Esophagus muscularis mucosa (tissue), 4 donors: ENCODE measurements around the gene C11orf21. TPM values are rescaled to one million over a fixed set of nuclear protein-coding genes. Genes with fewer than 3 reads are reported as not detected.

ENCODE experiments used
- DNase-seq: peaks from one replicate; pipeline ENCODE4 v3.0.0-alpha.2; 2017; ENCODE audit errors: extremely low spot score
- H3K27ac ChIP-seq, 4 donors: fragments of 200-600 bp; sonication (generic); replicated peaks in 1 of 4; 1 replicate in 3 of 4; 2 replicates in 1 of 4; pipeline ENCODE4 v1.5.1; 2016 to 2019; ENCODE audit warnings: mild to moderate bottlenecking in 1 of 4
- H3K27me3 ChIP-seq, 4 donors: fragments of 200-600 bp; sonication (generic); one replicate each; pipeline versions ENCODE4 v1.5.1 to v1.6.0; 2016 to 2019
- H3K36me3 ChIP-seq, 4 donors: fragments of 200-600 bp; sonication (generic); one replicate each; pipeline ENCODE4 v1.5.1; 2016 to 2019
- H3K4me1 ChIP-seq, 4 donors: fragments of 200-600 bp; sonication (generic); one replicate each; pipeline ENCODE4 v1.5.1; 2016 to 2019
- H3K4me3 ChIP-seq, 4 donors: fragments of 200-600 bp; sonication (generic); 1 replicate in 2 of 4; 2 replicates in 2 of 4; pipeline ENCODE4 v1.5.1; 2016 to 2019; ENCODE audit warnings: mild to moderate bottlenecking in 4 of 4, moderate library complexity in 1 of 4
- H3K9me3 ChIP-seq, 4 donors: fragments of 200-600 bp; sonication (generic); 1 replicate in 3 of 4; 2 replicates in 1 of 4; pipeline ENCODE4 v1.5.1; 2016 to 2019
- EP300 ChIP-seq: sonication (generic); formaldehyde crosslinking; IDR thresholded peaks from one replicate; pipeline ENCODE4 v1.6.1; 2017; ENCODE audit warnings: antibody characterized with exemption
- POLR2A ChIP-seq: fragments of 450-650 bp; IDR thresholded peaks from one replicate; pipeline ENCODE4 v1.6.1; 2017; ENCODE audit warnings: antibody characterized with exemption, moderate library complexity, mild to moderate bottlenecking, low read depth
- POLR2AphosphoS5 ChIP-seq, 2 donors: sonication (generic); formaldehyde crosslinking; IDR thresholded peaks; one replicate each; pipeline ENCODE4 v1.6.1; 2017; ENCODE audit warnings: antibody characterized with exemption in 2 of 2
- WGBS: methylation state at CpG from one replicate; pipeline ENCODE4 v1.1.5; 2018; 5-methylcytosine and 5-hydroxymethylcytosine counted together
- intact Hi-C: fragments of 100-400 bp; cut with DNase I; formaldehyde crosslinking; loops from one replicate; pipeline ENCODE4 v1.15.1; 2023
- total RNA-seq, 4 donors: library from RNA; depleted of rRNA; stranded (reverse); fragments of >200 nt; gene quantifications; one replicate each; pipeline versions ENCODE4 v1.1.0 to v1.2.1, GENCODE V29; 2016
- TF ChIP-seq, protein P1 (sequence below), 3 experiments: fragments of 200-600 bp in 2 of 3; fragments of 450-650 bp in 1 of 3; sonication (generic) in 2 of 3; IDR thresholded peaks; one replicate each; pipeline ENCODE4 v1.5.1; 2017 to 2019; ENCODE audit warnings: antibody characterized with exemption in 3 of 3, mild to moderate bottlenecking in 2 of 3, moderate library complexity in 1 of 3

Gene C11orf21
- total RNA-seq, 4 donors from 2014 or later: 0.29 to 1.2 (median 0.83) TPM; not detected in 1

- no peaks in the 10 kb centered on the region for H3K36me3 ChIP-seq
- TF ChIP-seq EP300 (no peak), POLR2A (no peak), POLR2AphosphoS5 (IDR thresholded peaks at IDR 0.05) (no peak)
- TF ChIP-seq, protein P1, sequence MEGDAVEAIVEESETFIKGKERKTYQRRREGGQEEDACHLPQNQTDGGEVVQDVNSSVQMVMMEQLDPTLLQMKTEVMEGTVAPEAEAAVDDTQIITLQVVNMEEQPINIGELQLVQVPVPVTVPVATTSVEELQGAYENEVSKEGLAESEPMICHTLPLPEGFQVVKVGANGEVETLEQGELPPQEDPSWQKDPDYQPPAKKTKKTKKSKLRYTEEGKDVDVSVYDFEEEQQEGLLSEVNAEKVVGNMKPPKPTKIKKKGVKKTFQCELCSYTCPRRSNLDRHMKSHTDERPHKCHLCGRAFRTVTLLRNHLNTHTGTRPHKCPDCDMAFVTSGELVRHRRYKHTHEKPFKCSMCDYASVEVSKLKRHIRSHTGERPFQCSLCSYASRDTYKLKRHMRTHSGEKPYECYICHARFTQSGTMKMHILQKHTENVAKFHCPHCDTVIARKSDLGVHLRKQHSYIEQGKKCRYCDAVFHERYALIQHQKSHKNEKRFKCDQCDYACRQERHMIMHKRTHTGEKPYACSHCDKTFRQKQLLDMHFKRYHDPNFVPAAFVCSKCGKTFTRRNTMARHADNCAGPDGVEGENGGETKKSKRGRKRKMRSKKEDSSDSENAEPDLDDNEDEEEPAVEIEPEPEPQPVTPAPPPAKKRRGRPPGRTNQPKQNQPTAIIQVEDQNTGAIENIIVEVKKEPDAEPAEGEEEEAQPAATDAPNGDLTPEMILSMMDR (IDR thresholded peaks at IDR 0.05): no peak
- 92% methylated on average over 5 of the region's 16 CpGs for WGBS
- H3K9me3 ChIP-seq: no peaks in the 10 kb centered on the region
- intact Hi-C loops: no loop called here
- H3K27ac ChIP-seq: no peak overlapping the region
- no peak overlapping the region for H3K4me3 ChIP-seq
- no peak for DNase-seq
- H3K27me3 ChIP-seq: no peaks in the 10 kb centered on the region
- peaks cover 47 to 65% (median 62%) of the 10 kb centered on the region in 4 donors for H3K4me1 ChIP-seq
Measured at GRCh38 chr11:2310073-2310785, 8.5 kb upstream of the C11orf21 start.

DNA sequence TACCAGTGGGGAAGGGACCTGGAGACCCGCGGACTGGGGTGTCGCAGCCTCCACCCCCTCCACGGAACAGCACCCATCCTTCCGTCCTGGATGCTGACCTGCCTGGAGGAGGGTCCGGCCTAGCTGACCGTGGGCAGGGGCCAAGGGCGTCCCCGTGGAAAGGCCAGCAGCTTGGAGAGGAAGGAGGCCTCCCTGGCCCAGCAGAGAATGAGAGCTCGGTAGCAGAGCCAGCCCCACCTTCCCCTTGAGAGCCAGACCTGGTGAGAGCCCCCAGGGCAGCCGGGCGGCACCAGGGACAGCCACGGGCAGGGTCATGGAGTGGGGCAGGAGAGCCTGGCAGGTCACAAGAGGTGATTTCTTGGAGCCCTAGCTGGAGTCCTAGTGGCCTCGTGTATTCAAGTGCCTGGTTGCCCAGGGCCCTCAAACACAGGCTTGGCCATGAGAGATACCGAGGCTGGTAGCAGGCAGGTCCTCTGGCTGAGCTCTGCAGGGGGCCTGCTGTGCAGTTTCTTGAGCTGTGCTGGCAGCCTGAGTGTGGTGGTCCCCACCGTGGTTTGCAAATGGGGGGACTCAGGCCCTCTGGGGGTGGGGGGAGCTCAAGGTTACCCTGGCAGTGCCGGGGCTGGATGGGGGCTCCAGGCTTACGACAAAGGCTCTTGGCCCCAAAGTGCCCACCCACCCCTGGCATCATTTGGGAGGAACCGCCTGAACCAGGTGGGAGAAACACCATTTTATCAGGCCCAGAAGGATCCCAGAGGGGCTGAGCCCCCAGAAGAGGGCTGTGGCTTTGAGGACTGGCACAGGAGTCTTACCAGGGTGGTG, 7.7 kb upstream of the C11orf21 start:
- no peak for TF ChIP-seq EP300
- TF ChIP-seq, protein P1 (IDR thresholded peaks at IDR 0.05): no peak
- no peak overlapping the region for H3K27ac ChIP-seq
- DNase-seq: no peak

GRCh38 chr11:2308713-2309112, 7.0 kb upstream of the C11orf21 start:
- Histone ChIP-seq H3K27ac (no peak overlapping the region), H3K4me1 (peaks cover 47 to 63% (median 61%) of the 10 kb centered on the region in 4 donors), H3K4me3 (no peak overlapping the region), H3K9me3 (no peaks in the 10 kb centered on the region), H3K27me3 (no peaks in the 10 kb centered on the region), H3K36me3 (no peaks in the 10 kb centered on the region)
- TF ChIP-seq POLR2AphosphoS5 (IDR thresholded peaks at IDR 0.05): no peak
- no peak for TF ChIP-seq POLR2A
- no peak for TF ChIP-seq EP300
- TF ChIP-seq, protein P1 (IDR thresholded peaks at IDR 0.05): no peak
- whole genome bisulfite sequencing: 94% methylated on average over 2 of the region's 7 CpGs
- intact Hi-C loops: loop anchor here (5.0 to 10.0 kb wide), 2 partner anchors 226 to 589 kb away; no protein-coding TSS in a partner anchor
- DNase-seq: no peak

More for the DNA sequence above, 7.7 kb upstream of the C11orf21 start:
- Histone ChIP-seq H3K4me1 (peaks cover 47 to 65% (median 62%) of the 10 kb centered on the region in 4 donors), H3K9me3 (no peaks in the 10 kb centered on the region), H3K27me3 (no peaks in the 10 kb centered on the region), H3K36me3 (no peaks in the 10 kb centered on the region), H3K4me3 (no peak overlapping the region)
- intact Hi-C loops: loop anchor here (5.0 to 10.0 kb wide), 2 partner anchors 225 to 588 kb away; no protein-coding TSS in a partner anchor
- WGBS: 82% methylated on average over 19 of the region's 19 CpGs

DNA sequence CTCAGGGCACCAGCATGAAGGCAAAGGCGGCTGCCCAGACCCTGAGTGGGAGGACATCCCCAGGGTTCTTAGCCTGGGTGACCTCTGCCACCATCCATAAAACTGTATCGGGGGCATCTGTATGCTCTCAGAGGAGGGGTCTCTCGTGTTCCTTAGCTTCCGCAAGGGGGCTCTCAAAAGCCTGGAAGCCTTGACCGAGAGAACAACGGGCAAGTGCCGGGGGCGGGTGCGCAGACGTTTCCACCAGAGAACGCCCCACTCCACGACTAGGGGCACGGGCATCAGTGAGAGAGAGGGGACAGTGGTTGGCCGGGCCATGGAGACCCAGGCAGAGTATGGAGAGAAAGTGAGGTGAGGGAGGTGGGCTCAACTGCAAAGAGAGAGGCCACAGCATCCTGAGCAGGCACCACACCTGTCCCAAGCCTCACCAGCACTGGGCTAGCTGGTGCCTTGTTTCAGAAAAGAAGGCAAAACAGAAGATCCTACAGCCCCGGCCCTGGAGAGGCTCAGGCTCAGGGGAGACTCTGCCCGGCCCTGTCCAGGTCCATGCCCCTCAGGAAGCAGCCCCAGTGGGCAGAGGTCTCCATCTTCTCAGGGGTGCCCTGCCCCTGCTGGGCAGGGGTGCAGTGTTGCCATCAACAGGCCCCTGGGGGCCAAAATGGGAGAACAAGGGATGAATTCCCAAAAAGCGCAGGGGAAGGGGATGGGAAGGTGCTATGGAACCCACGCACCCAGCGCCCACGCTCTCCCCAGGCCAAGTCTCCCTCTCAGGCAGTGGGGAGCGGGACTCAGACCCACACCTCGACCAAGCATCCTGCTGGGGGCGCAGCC, 6.0 kb upstream of the C11orf21 start:
- peaks cover 49 to 63% (median 62%) of the 10 kb centered on the region in 4 donors for H3K4me1 ChIP-seq
- TF ChIP-seq, protein P1 (IDR thresholded peaks at IDR 0.05): no peak

More for the DNA sequence above, 6.0 kb upstream of the C11orf21 start:
- no peak overlapping the region for H3K4me3 ChIP-seq
- H3K9me3 ChIP-seq: no peaks in the 10 kb centered on the region
- intact Hi-C loops: loop anchor here (5.0 to 10.0 kb wide), 2 partner anchors 227 to 590 kb away; no protein-coding TSS in a partner anchor
- H3K36me3 ChIP-seq: no peaks in the 10 kb centered on the region
- H3K27ac ChIP-seq: peak overlapping the region; percentile 79 to 89 (median 88)
- 87% methylated on average over 15 of the region's 23 CpGs for WGBS
- no peak for DNase-seq
- H3K27me3 ChIP-seq: no peaks in the 10 kb centered on the region
